ENCODE measurements around the gene TRIM33.
"Not testable (repeated sequence)": the region's sequence is repeated elsewhere in the genome, so short reads cannot be mapped to it uniquely, and the experiment has no call there.

GRCh38 chr1:114418948-114419347 lies 92.1 kb downstream of the TRIM33 start:
- TF ChIP-seq, protein P1, sequence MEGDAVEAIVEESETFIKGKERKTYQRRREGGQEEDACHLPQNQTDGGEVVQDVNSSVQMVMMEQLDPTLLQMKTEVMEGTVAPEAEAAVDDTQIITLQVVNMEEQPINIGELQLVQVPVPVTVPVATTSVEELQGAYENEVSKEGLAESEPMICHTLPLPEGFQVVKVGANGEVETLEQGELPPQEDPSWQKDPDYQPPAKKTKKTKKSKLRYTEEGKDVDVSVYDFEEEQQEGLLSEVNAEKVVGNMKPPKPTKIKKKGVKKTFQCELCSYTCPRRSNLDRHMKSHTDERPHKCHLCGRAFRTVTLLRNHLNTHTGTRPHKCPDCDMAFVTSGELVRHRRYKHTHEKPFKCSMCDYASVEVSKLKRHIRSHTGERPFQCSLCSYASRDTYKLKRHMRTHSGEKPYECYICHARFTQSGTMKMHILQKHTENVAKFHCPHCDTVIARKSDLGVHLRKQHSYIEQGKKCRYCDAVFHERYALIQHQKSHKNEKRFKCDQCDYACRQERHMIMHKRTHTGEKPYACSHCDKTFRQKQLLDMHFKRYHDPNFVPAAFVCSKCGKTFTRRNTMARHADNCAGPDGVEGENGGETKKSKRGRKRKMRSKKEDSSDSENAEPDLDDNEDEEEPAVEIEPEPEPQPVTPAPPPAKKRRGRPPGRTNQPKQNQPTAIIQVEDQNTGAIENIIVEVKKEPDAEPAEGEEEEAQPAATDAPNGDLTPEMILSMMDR (optimal IDR thresholded peaks at IDR 0.05 in 1 of 3, IDR thresholded peaks at IDR 0.05 in 1 of 3, conservative IDR thresholded peaks at IDR 0.05 in 1 of 3; ENCODE audit: extremely low read depth in 1 of 3, insufficient read depth in 2 of 3, low read length in 3 of 3), result not testable (repeated sequence)
- TF ChIP-seq EZH2 (IDR thresholded peaks at IDR 0.05; ENCODE audit: low read length), result not testable (repeated sequence)
